ENCODE measurements around the gene COQ2. TPM values are rescaled to one million over a fixed set of nuclear protein-coding genes. Genes with fewer than 3 reads are reported as not detected.

The COQ2 gene
- total RNA-seq, 3 donors from 2014 or later = 8.6 to 10.8 (median 9.4) TPM

- Histone ChIP-seq H3K9me3 (no peaks in the 10 kb centered on the region), H3K4me3 (no peak overlapping the region), H3K27me3 (no peaks in the 10 kb centered on the region), H3K27ac (no peak overlapping the region), H3K4me1 (no peaks in the 10 kb centered on the region), H3K36me3 (no peaks in the 10 kb centered on the region)
- intact Hi-C loops (cut with DNase I; ENCODE audit: low total_unique reads) = no loop called here
- no peak for DNase-seq (ENCODE audit: low spot score in 2 of 2)
- TF ChIP-seq CTCF (IDR thresholded peaks at IDR 0.05) (no peak), POLR2A (IDR thresholded peaks at IDR 0.05) (no peak), POLR2AphosphoS5 (IDR thresholded peaks at IDR 0.05) (no peak)
Measured at GRCh38 chr4:83268491-83268890, 16.1 kb downstream of the COQ2 start.

GRCh38 chr4:83267830-83268475, 16.6 kb downstream of the COQ2 start:
- TF ChIP-seq POLR2AphosphoS5 (IDR thresholded peaks at IDR 0.05) = no peak
- TF ChIP-seq CTCF (IDR thresholded peaks at IDR 0.05) = no peak
- TF ChIP-seq POLR2A (IDR thresholded peaks at IDR 0.05) = no peak
- H3K4me1 ChIP-seq = no peaks in the 10 kb centered on the region
- H3K4me3 ChIP-seq = no peak overlapping the region
- no peak for DNase-seq (ENCODE audit: low spot score in 2 of 2)
- intact Hi-C loops (cut with DNase I; ENCODE audit: low total_unique reads) = no loop called here
- H3K27me3 ChIP-seq = no peaks in the 10 kb centered on the region
- H3K27ac ChIP-seq = no peak overlapping the region
- no peaks in the 10 kb centered on the region for H3K9me3 ChIP-seq
- no peaks in the 10 kb centered on the region for H3K36me3 ChIP-seq

GRCh38 chr4:83267121-83267829, 17.3 kb downstream of the COQ2 start:
- no peak for TF ChIP-seq POLR2A (IDR thresholded peaks at IDR 0.05)
- no peak for TF ChIP-seq CTCF (IDR thresholded peaks at IDR 0.05)
- no peak for TF ChIP-seq POLR2AphosphoS5 (IDR thresholded peaks at IDR 0.05)
- H3K4me1 ChIP-seq = no peaks in the 10 kb centered on the region
- no peaks in the 10 kb centered on the region for H3K36me3 ChIP-seq
- H3K27me3 ChIP-seq = no peaks in the 10 kb centered on the region
- no peak overlapping the region for H3K27ac ChIP-seq
- H3K9me3 ChIP-seq = no peaks in the 10 kb centered on the region
- intact Hi-C loops (cut with DNase I; ENCODE audit: low total_unique reads) = no loop called here
- H3K4me3 ChIP-seq = no peak overlapping the region
- DNase-seq (ENCODE audit: low spot score in 2 of 2) = no peak

- H3K27me3 ChIP-seq = no peaks in the 10 kb centered on the region
- H3K36me3 ChIP-seq = no peaks in the 10 kb centered on the region
- intact Hi-C loops (cut with DNase I; ENCODE audit: low total_unique reads) = no loop called here
- TF ChIP-seq CTCF (IDR thresholded peaks at IDR 0.05) (no peak), POLR2A (IDR thresholded peaks at IDR 0.05) (no peak), POLR2AphosphoS5 (IDR thresholded peaks at IDR 0.05) (no peak)
- H3K4me1 ChIP-seq = no peaks in the 10 kb centered on the region
- H3K4me3 ChIP-seq = no peak overlapping the region
- DNase-seq (ENCODE audit: low spot score in 2 of 2) = no peak
- H3K9me3 ChIP-seq = no peaks in the 10 kb centered on the region
- H3K27ac ChIP-seq = no peak overlapping the region
Measured at GRCh38 chr4:83266689-83267088, 17.9 kb downstream of the COQ2 start.

GRCh38 chr4:83263106-83263505, 21.5 kb downstream of the COQ2 start:
- no peaks in the 10 kb centered on the region for H3K36me3 ChIP-seq
- DNase-seq (ENCODE audit: low spot score in 2 of 2) = no peak
- no peak overlapping the region for H3K4me3 ChIP-seq
- H3K4me1 ChIP-seq = no peaks in the 10 kb centered on the region
- no peaks in the 10 kb centered on the region for H3K27me3 ChIP-seq
- H3K27ac ChIP-seq = no peak overlapping the region
- intact Hi-C loops (cut with DNase I; ENCODE audit: low total_unique reads) = no loop called here
- no peak for TF ChIP-seq POLR2A (IDR thresholded peaks at IDR 0.05)
- TF ChIP-seq POLR2AphosphoS5 (IDR thresholded peaks at IDR 0.05) = no peak
- no peak for TF ChIP-seq CTCF (IDR thresholded peaks at IDR 0.05)
- no peaks in the 10 kb centered on the region for H3K9me3 ChIP-seq

Measured in breast epithelium (tissue), 4 donors.